Liver (tissue), 3 donors: ENCODE results near the gene NEK8.

Source experiments
- CTCF ChIP-seq: fragments of 150-350 bp; IDR thresholded peaks from 2 replicates; pipeline ENCODE4 v1.5.1; 2017; ENCODE audit warnings: improper control_type of control experiment, low read depth, low read length; ENCODE audit not compliant: missing input control
- JUND ChIP-seq, 2 donors: IDR thresholded peaks; 2 replicates each; pipeline ENCODE4 v1.6.1; 2016; ENCODE audit warnings: antibody characterized with exemption in 2 of 2
- MAX ChIP-seq: IDR thresholded peaks from 2 replicates; pipeline ENCODE4 v1.6.1; 2016; ENCODE audit warnings: antibody characterized with exemption
- YY1 ChIP-seq: IDR thresholded peaks from 2 replicates; pipeline ENCODE4 v1.6.1; 2016; ENCODE audit warnings: antibody characterized with exemption, mild to moderate bottlenecking
- TF ChIP-seq, protein P1 (sequence below): IDR thresholded peaks from 2 replicates; pipeline ENCODE4 v1.6.1; 2016; ENCODE audit warnings: antibody characterized with exemption
- donor health status: healthy.
- donor health status: healthy.

- TF ChIP-seq CTCF (no peak), YY1 (no peak), MAX (no peak), JUND (IDR thresholded peaks at IDR 0.05) (no peak)
- TF ChIP-seq, protein P1, sequence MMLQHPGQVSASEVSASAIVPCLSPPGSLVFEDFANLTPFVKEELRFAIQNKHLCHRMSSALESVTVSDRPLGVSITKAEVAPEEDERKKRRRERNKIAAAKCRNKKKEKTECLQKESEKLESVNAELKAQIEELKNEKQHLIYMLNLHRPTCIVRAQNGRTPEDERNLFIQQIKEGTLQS = no peak
Measured at GRCh38 chr17:28707339-28707720, 21.3 kb upstream of the NEK8 start.
